Activated T-helper 2 cell treated with anti-CD3 and anti-CD28 coated beads, Interferon-gamma antibody, Interleukin-2, Interleukin-4, amounts not matched to agents 10 μg/mL and 5 μg/mL and 100 μg/mL, durations not matched to agents 14 hours and 24 hours and 36 hours (primary cell): ENCODE measurements around the gene KCTD3. TPM values are rescaled to one million over a fixed set of nuclear protein-coding genes. Genes with fewer than 3 reads are reported as not detected.
A peak's percentile ranks its signal among the peaks of the same experiment; 100 is the strongest.

Source experiments
- DNase-seq: peaks from one replicate; pipeline ENCODE4 v3.0.0; 2021; ENCODE audit warnings: low spot score
- H3K27ac Mint-ChIP-seq: one replicate; pipeline ENCODE4 v1.8.0; 2021; ENCODE audit warnings: mixed read lengths
- H3K27me3 Mint-ChIP-seq: one replicate; pipeline ENCODE4 v1.8.0; 2021; ENCODE audit warnings: low read depth, mixed read lengths
- H3K36me3 Mint-ChIP-seq: one replicate; pipeline ENCODE4 v1.8.0; 2021; ENCODE audit warnings: low read depth, mixed read lengths
- H3K4me1 Mint-ChIP-seq: one replicate; pipeline ENCODE4 v1.8.0; 2021; ENCODE audit warnings: low read depth, mixed read lengths
- H3K4me3 Mint-ChIP-seq: one replicate; pipeline ENCODE4 v1.8.0; 2021; ENCODE audit warnings: low read depth, mild to moderate bottlenecking, moderate library complexity, mixed read lengths
- H3K9me3 Mint-ChIP-seq: one replicate; pipeline ENCODE4 v1.8.0; 2021; ENCODE audit warnings: mixed read lengths
- intact Hi-C: fragments of 100-400 bp; cut with micrococcal nuclease; formaldehyde crosslinking; loops from one replicate; pipeline ENCODE4 v1.15.1; 2023
- total RNA-seq: library from RNA; stranded (reverse); gene quantifications from 2 replicates; pipeline ENCODE4 v1.2.3, GENCODE V29; 2022

KCTD3 gene
- 6.6 and 6.8 TPM in 2 replicates for total RNA-seq

GRCh38 chr1:215566556-215567490 is at the start of gene KCTD3:
TSS of gene KCTD3 (plus strand) at chr1:215567304. CDS start at chr1:215567686, 382 bp downstream.
- H3K36me3 Mint-ChIP-seq, result no peaks in the 10 kb centered on the region
- peaks cover 22% of the 10 kb centered on the region for H3K4me1 Mint-ChIP-seq
- H3K27me3 Mint-ChIP-seq, result peaks cover 17% of the 10 kb centered on the region
- H3K27ac Mint-ChIP-seq, result peak within 1 kb of the TSS; percentile 70
- H3K9me3 Mint-ChIP-seq, result no peaks in the 10 kb centered on the region
- peak; percentile 24 for DNase-seq
- intact Hi-C loops, result no loop called here
- peak within 1 kb of the TSS; percentile 87 for H3K4me3 Mint-ChIP-seq

- no peak for DNase-seq
- no peaks in the 10 kb centered on the region for H3K27me3 Mint-ChIP-seq
- intact Hi-C loops, result no loop called here
- H3K4me3 Mint-ChIP-seq, result no peak overlapping the region
- no peaks in the 10 kb centered on the region for H3K36me3 Mint-ChIP-seq
- no peaks in the 10 kb centered on the region for H3K4me1 Mint-ChIP-seq
- H3K9me3 Mint-ChIP-seq, result no peaks in the 10 kb centered on the region
- H3K27ac Mint-ChIP-seq, result no peak overlapping the region
Measured at GRCh38 chr1:215517441-215517891, 49.6 kb upstream of the KCTD3 start.

GRCh38 chr1:215518594-215518993 is 48.5 kb upstream of the KCTD3 start:
- H3K27ac Mint-ChIP-seq, result no peak overlapping the region
- no peaks in the 10 kb centered on the region for H3K9me3 Mint-ChIP-seq
- no peaks in the 10 kb centered on the region for H3K4me1 Mint-ChIP-seq
- H3K4me3 Mint-ChIP-seq, result no peak overlapping the region
- H3K36me3 Mint-ChIP-seq, result no peaks in the 10 kb centered on the region
- intact Hi-C loops, result no loop called here
- H3K27me3 Mint-ChIP-seq, result peaks cover 2% of the 10 kb centered on the region
- no peak for DNase-seq

GRCh38 chr1:215521279-215521678 is 45.8 kb upstream of the KCTD3 start:
- Mint-ChIP-seq H3K9me3 (no peaks in the 10 kb centered on the region), H3K4me1 (no peaks in the 10 kb centered on the region), H3K36me3 (no peaks in the 10 kb centered on the region), H3K27me3 (peaks cover 5% of the 10 kb centered on the region), H3K4me3 (no peak overlapping the region), H3K27ac (no peak overlapping the region)
- intact Hi-C loops, result loop anchor here (10.0 kb wide), 1 partner anchor 436 kb away; the partner anchor contains the start of gene KCNK2
- no peak for DNase-seq

- H3K9me3 Mint-ChIP-seq, result no peaks in the 10 kb centered on the region
- no peak overlapping the region for H3K4me3 Mint-ChIP-seq
- no peak for DNase-seq
- no peaks in the 10 kb centered on the region for H3K4me1 Mint-ChIP-seq
- H3K27ac Mint-ChIP-seq, result no peak overlapping the region
- intact Hi-C loops, result loop anchor here (10.0 kb wide), 1 partner anchor 438 kb away; the partner anchor contains the start of gene KCNK2
- peaks cover 5% of the 10 kb centered on the region for H3K27me3 Mint-ChIP-seq
- no peaks in the 10 kb centered on the region for H3K36me3 Mint-ChIP-seq
Measured at GRCh38 chr1:215523128-215523861, 43.8 kb upstream of the KCTD3 start.

GRCh38 chr1:215523906-215524305 is 43.2 kb upstream of the KCTD3 start:
- Mint-ChIP-seq H3K36me3 (no peaks in the 10 kb centered on the region), H3K4me1 (no peaks in the 10 kb centered on the region), H3K4me3 (no peak overlapping the region), H3K27ac (no peak overlapping the region), H3K27me3 (peaks cover 5% of the 10 kb centered on the region), H3K9me3 (no peaks in the 10 kb centered on the region)
- intact Hi-C loops, result loop anchor here (10.0 kb wide), 1 partner anchor 439 kb away; the partner anchor contains the start of gene KCNK2
- DNase-seq, result no peak

GRCh38 chr1:215526147-215526845 is 40.8 kb upstream of the KCTD3 start:
- Mint-ChIP-seq H3K27ac (no peak overlapping the region), H3K4me1 (no peaks in the 10 kb centered on the region), H3K27me3 (peaks cover 5% of the 10 kb centered on the region), H3K4me3 (no peak overlapping the region), H3K36me3 (no peaks in the 10 kb centered on the region), H3K9me3 (no peaks in the 10 kb centered on the region)
- DNase-seq, result no peak
- intact Hi-C loops, result loop anchor here (5.0 to 10.0 kb wide), 2 partner anchors 441 to 899 kb away; partner anchors contain the start of gene KCNK2

GRCh38 chr1:215526846-215527151 is 40.3 kb upstream of the KCTD3 start:
- no peak overlapping the region for H3K4me3 Mint-ChIP-seq
- H3K36me3 Mint-ChIP-seq, result no peaks in the 10 kb centered on the region
- no peak for DNase-seq
- no peaks in the 10 kb centered on the region for H3K4me1 Mint-ChIP-seq
- intact Hi-C loops, result loop anchor here (5.0 to 10.0 kb wide), 2 partner anchors 442 to 899 kb away; partner anchors contain the start of gene KCNK2
- no peaks in the 10 kb centered on the region for H3K9me3 Mint-ChIP-seq
- H3K27ac Mint-ChIP-seq, result no peak overlapping the region
- peaks cover 5% of the 10 kb centered on the region for H3K27me3 Mint-ChIP-seq

- Mint-ChIP-seq H3K9me3 (no peaks in the 10 kb centered on the region), H3K4me3 (no peak overlapping the region), H3K27me3 (peaks cover 1% of the 10 kb centered on the region), H3K4me1 (no peaks in the 10 kb centered on the region), H3K27ac (no peak overlapping the region), H3K36me3 (no peaks in the 10 kb centered on the region)
- no peak for DNase-seq
- intact Hi-C loops, result loop anchor here (5.0 to 10.0 kb wide), 2 partner anchors 444 to 902 kb away; partner anchors contain the start of gene KCNK2
Measured at GRCh38 chr1:215529111-215529510, 38.0 kb upstream of the KCTD3 start.

- no peak overlapping the region for H3K27ac Mint-ChIP-seq
- H3K4me3 Mint-ChIP-seq, result no peak overlapping the region
- H3K27me3 Mint-ChIP-seq, result no peaks in the 10 kb centered on the region
- no peaks in the 10 kb centered on the region for H3K9me3 Mint-ChIP-seq
- DNase-seq, result no peak
- H3K36me3 Mint-ChIP-seq, result no peaks in the 10 kb centered on the region
- intact Hi-C loops, result loop anchor here (5.0 to 10.0 kb wide), 2 partner anchors 445 to 902 kb away; partner anchors contain the start of gene KCNK2
- H3K4me1 Mint-ChIP-seq, result no peaks in the 10 kb centered on the region
Measured at GRCh38 chr1:215529571-215529970, 37.5 kb upstream of the KCTD3 start.

- Mint-ChIP-seq H3K9me3 (no peaks in the 10 kb centered on the region), H3K27ac (no peak overlapping the region), H3K36me3 (no peaks in the 10 kb centered on the region), H3K27me3 (no peaks in the 10 kb centered on the region), H3K4me3 (no peak overlapping the region), H3K4me1 (no peaks in the 10 kb centered on the region)
- intact Hi-C loops, result no loop called here
- DNase-seq, result no peak
Measured at GRCh38 chr1:215530401-215530984, 36.6 kb upstream of the KCTD3 start.
